ENCODE measurements around the gene SPAG16. TPM values are rescaled to one million over a fixed set of nuclear protein-coding genes. Genes with fewer than 3 reads are reported as not detected.

SPAG16 gene
- total RNA-seq, 1 experiment from 2014 or later, result 30.0 TPM

DNA sequence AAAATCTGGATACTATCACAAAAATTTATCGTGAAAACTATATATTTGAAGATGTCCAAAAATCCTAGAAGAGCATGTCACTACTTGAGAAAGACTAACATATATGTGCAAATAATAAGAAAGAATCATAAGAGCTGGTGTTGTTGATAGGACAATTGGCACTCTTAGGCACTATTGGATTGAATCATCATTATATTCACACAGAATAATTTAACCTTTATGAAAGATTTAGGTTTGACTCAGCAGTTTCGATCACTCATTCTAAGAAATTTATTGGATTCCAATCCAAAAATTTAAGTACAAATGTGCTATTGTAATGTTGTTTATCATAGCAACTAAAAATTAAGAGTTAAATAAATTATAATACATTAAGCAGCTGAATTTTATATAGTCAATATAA is 503.6 kb downstream of the SPAG16 start:
- no TSS peak for BruUV-seq (replicated peaks)
- Histone ChIP-seq H3K27ac (no peak overlapping the region), H3K4me3 (no peak overlapping the region), H3K79me2 (ENCODE audit: low read depth) (no peaks in the 10 kb centered on the region), H2AFZ (no peak overlapping the region), H3K27me3 (ENCODE audit: insufficient read depth, low read depth) (no peaks in the 10 kb centered on the region), H4K20me1 (ENCODE audit: insufficient read depth) (no peaks in the 10 kb centered on the region), H3K4me1 (replicated peaks; ENCODE audit: insufficient read depth) (no peaks in the 10 kb centered on the region), H3F3A (ENCODE audit: insufficient read depth, low read depth) (no peaks in the 10 kb centered on the region), H3K9me3 (ENCODE audit: insufficient read depth, low read depth) (no peaks in the 10 kb centered on the region), H3K4me2 (no peak overlapping the region), H3K36me3 (ENCODE audit: low read depth) (no peaks in the 10 kb centered on the region), H3K9me2 (ENCODE audit: insufficient read depth) (no peaks in the 10 kb centered on the region)
- DNase-seq, result no peak
- POLR2A ChIA-PET (ENCODE audit: unreplicated experiment), result no interaction called here
- TF ChIP-seq EZH2 (IDR thresholded peaks at IDR 0.05; ENCODE audit: low read depth), result no peak
- CTCF ChIA-PET, result no interaction called here
- intact Hi-C loops (cut with micrococcal nuclease; ENCODE audit: unreplicated experiment), result no loop called here

DNA sequence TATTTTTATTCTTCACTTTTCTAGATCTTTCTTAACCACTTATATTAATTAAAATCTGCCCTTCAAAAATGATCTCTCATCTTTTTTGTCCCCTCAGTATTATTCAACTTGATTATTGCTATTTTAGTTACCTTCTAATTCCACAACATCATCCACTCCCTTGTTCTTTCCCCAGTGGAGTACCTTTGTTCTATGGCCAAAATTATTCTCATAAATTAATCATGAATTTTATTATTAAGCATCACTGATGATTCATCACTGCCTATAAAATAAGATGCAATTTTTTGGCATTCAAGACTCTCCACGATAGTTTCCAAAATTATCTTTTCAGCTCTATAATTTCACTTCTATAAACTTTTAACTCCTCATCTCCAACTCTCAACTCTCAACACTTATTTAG is 505.7 kb downstream of the SPAG16 start:
- no peak for DNase-seq
- Histone ChIP-seq H3K4me3 (no peak overlapping the region), H3F3A (ENCODE audit: insufficient read depth, low read depth) (no peaks in the 10 kb centered on the region), H3K9me2 (ENCODE audit: insufficient read depth) (no peaks in the 10 kb centered on the region), H3K27ac (no peak overlapping the region), H3K4me2 (no peak overlapping the region), H4K20me1 (ENCODE audit: insufficient read depth) (no peaks in the 10 kb centered on the region), H3K27me3 (ENCODE audit: insufficient read depth, low read depth) (no peaks in the 10 kb centered on the region), H3K4me1 (replicated peaks; ENCODE audit: insufficient read depth) (no peaks in the 10 kb centered on the region), H2AFZ (no peak overlapping the region), H3K9me3 (ENCODE audit: insufficient read depth, low read depth) (no peaks in the 10 kb centered on the region), H3K36me3 (ENCODE audit: low read depth) (no peaks in the 10 kb centered on the region), H3K79me2 (ENCODE audit: low read depth) (no peaks in the 10 kb centered on the region)
- POLR2A ChIA-PET (ENCODE audit: unreplicated experiment), result no interaction called here
- CTCF ChIA-PET, result no interaction called here
- intact Hi-C loops (cut with micrococcal nuclease; ENCODE audit: unreplicated experiment), result no loop called here
- no TSS peak for BruUV-seq (replicated peaks)
- TF ChIP-seq, protein P1, sequence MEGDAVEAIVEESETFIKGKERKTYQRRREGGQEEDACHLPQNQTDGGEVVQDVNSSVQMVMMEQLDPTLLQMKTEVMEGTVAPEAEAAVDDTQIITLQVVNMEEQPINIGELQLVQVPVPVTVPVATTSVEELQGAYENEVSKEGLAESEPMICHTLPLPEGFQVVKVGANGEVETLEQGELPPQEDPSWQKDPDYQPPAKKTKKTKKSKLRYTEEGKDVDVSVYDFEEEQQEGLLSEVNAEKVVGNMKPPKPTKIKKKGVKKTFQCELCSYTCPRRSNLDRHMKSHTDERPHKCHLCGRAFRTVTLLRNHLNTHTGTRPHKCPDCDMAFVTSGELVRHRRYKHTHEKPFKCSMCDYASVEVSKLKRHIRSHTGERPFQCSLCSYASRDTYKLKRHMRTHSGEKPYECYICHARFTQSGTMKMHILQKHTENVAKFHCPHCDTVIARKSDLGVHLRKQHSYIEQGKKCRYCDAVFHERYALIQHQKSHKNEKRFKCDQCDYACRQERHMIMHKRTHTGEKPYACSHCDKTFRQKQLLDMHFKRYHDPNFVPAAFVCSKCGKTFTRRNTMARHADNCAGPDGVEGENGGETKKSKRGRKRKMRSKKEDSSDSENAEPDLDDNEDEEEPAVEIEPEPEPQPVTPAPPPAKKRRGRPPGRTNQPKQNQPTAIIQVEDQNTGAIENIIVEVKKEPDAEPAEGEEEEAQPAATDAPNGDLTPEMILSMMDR (conservative IDR thresholded peaks at IDR 0.05), result no peak
- no peak for TF ChIP-seq EZH2 (IDR thresholded peaks at IDR 0.05; ENCODE audit: low read depth)

DNA sequence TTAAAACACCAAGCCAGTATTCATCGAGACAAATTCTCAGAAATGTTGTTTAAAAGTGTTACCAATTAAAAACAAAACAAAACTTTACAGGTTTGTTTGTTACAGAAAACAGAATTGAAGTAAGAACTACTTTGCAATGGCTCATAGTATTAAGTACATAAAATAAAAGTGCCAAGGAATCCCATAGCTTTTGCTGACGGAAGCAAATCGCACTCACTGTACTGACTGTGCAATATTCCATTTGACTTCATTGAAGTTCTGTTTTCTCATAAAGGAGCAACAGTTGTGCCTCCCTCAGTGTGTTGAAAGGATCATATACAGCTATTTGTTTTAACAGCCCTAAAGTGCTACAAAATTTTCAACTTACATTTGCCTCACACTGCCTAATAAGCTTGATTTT is 507.8 kb downstream of the SPAG16 start:
- TF ChIP-seq, protein P1 (conservative IDR thresholded peaks at IDR 0.05), result no peak
- no peak for TF ChIP-seq EZH2 (IDR thresholded peaks at IDR 0.05; ENCODE audit: low read depth)
- H2AFZ ChIP-seq, result no peak overlapping the region
- H3K27ac ChIP-seq, result no peak overlapping the region
- H3K36me3 ChIP-seq (ENCODE audit: low read depth), result no peaks in the 10 kb centered on the region
- H3K79me2 ChIP-seq (ENCODE audit: low read depth), result no peaks in the 10 kb centered on the region
- intact Hi-C loops (cut with micrococcal nuclease; ENCODE audit: unreplicated experiment), result no loop called here
- H3K4me3 ChIP-seq, result no peak overlapping the region
- ChIA-PET POLR2A (ENCODE audit: unreplicated experiment) (no interaction called here), CTCF (no interaction called here)
- no TSS peak for BruUV-seq (replicated peaks)
- H3K9me2 ChIP-seq (ENCODE audit: insufficient read depth), result no peaks in the 10 kb centered on the region
- no peaks in the 10 kb centered on the region for H4K20me1 ChIP-seq (ENCODE audit: insufficient read depth)
- DNase-seq, result no peak
- H3K27me3 ChIP-seq (ENCODE audit: insufficient read depth, low read depth), result no peaks in the 10 kb centered on the region
- no peaks in the 10 kb centered on the region for H3K4me1 ChIP-seq (replicated peaks; ENCODE audit: insufficient read depth)
- H3F3A ChIP-seq (ENCODE audit: insufficient read depth, low read depth), result no peaks in the 10 kb centered on the region
- H3K9me3 ChIP-seq (ENCODE audit: insufficient read depth, low read depth), result no peaks in the 10 kb centered on the region
- H3K4me2 ChIP-seq, result no peak overlapping the region

DNA sequence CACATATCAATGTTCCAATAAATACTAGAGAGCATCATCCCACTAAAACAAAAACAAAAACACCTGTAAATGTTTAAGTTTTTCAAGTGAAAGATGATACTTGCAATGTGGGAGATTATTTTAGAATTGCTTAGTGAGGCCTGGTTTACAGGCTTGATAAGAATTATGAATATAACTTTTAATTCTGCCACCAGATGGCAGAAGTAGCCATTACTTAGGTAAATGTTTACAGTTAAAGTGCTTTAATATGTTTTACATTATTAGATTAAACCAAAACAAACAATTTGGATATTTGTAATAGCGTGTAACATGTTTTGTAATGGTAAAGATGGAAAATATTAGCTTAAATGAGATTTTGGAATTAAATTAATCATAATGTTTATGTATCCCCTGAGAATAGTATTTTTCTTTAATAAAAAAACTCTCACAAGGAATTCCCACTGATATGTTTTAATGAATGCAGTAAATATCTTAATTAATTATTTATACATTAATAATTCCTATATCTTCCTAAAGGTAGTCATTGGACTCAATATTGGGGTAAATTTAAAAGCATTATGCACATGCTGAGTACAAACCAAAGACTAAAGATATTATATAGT is 522.0 kb downstream of the SPAG16 start:
- no peaks in the 10 kb centered on the region for H3K9me3 ChIP-seq (ENCODE audit: insufficient read depth, low read depth)
- no peaks in the 10 kb centered on the region for H3K79me2 ChIP-seq (ENCODE audit: low read depth)
- ChIA-PET POLR2A (ENCODE audit: unreplicated experiment) (no interaction called here), CTCF (no interaction called here)
- no peaks in the 10 kb centered on the region for H4K20me1 ChIP-seq (ENCODE audit: insufficient read depth)
- H2AFZ ChIP-seq, result no peak overlapping the region
- no peaks in the 10 kb centered on the region for H3K27me3 ChIP-seq (ENCODE audit: insufficient read depth, low read depth)
- H3K4me2 ChIP-seq, result no peak overlapping the region
- H3K9me2 ChIP-seq (ENCODE audit: insufficient read depth), result no peaks in the 10 kb centered on the region
- intact Hi-C loops (cut with micrococcal nuclease; ENCODE audit: unreplicated experiment), result loop anchor here (1.0 to 10.0 kb wide), 3 partner anchors 551 to 1196 kb away; partner anchors contain the start of gene VWC2L
- H3K4me3 ChIP-seq, result no peak overlapping the region
- no peaks in the 10 kb centered on the region for H3K36me3 ChIP-seq (ENCODE audit: low read depth)
- H3F3A ChIP-seq (ENCODE audit: insufficient read depth, low read depth), result no peaks in the 10 kb centered on the region
- BruUV-seq (replicated peaks), result no TSS peak
- no peaks in the 10 kb centered on the region for H3K4me1 ChIP-seq (replicated peaks; ENCODE audit: insufficient read depth)
- no peak for DNase-seq
- no peak overlapping the region for H3K27ac ChIP-seq
- no peak for TF ChIP-seq EZH2 (IDR thresholded peaks at IDR 0.05; ENCODE audit: low read depth)
- TF ChIP-seq, protein P1 (conservative IDR thresholded peaks at IDR 0.05), result peak; percentile 84

Measured in PC-9 (cell line).